Germinal center (tissue), 1 donor: Measurements from ENCODE around the gene CXorf66.
"Not testable (repeated sequence)": the region's sequence is repeated elsewhere in the genome, so short reads cannot be mapped to it uniquely, and the experiment has no call there.

Experiments
- DNase-seq: peaks from one replicate; pipeline ENCODE4 v3.0.0; 2012; ENCODE audit warnings: mixed read lengths, low spot score

CXorf66 gene

DNA sequence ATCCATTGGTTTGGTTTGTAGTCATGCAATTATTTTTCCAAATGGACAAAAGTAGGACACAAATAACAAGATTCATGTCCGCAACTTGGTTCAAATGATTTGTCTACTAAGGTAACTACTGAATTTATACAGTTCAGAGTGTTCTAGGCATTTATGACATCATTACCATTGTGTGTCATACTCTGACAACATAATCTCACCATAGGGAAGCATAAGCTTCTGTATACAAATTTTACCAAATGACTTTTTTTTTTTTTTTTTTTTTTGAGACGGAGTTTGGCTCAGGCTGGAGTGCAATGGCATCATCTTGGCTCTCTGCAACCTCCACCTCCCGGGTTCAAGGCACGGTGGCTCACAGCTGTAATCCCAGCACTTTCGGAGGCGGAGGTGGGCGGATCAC lies at the start of gene CXorf66:
CXorf66 (minus strand) TSS at position 101 of the 400 bp plus-strand sequence; CDS start at position 76, 25 bp downstream.
- DNase-seq, result no peak

GRCh38 chrX:139982856-139983255 lies 17.5 kb upstream of the CXorf66 start:
- no peak for DNase-seq

DNA sequence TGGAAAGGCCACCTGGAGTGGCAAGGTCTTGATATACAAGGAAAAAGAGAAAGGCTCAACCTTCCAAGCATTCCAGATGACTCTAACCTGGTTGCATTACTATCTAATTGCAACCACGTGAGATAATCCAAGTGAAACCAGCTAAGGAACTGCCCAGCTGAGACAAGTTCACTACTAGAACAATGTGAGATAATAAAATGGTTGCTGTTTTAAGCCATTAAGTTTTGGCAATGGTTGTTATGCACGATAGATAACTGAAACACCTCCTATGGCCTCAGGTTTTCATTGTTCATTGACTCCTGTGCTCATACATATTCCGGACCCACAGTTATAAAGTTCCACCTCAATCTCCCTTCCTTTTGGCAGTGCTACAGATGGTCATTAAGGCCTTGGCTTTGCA lies 9.2 kb upstream of the CXorf66 start:
- no peak for DNase-seq

DNA sequence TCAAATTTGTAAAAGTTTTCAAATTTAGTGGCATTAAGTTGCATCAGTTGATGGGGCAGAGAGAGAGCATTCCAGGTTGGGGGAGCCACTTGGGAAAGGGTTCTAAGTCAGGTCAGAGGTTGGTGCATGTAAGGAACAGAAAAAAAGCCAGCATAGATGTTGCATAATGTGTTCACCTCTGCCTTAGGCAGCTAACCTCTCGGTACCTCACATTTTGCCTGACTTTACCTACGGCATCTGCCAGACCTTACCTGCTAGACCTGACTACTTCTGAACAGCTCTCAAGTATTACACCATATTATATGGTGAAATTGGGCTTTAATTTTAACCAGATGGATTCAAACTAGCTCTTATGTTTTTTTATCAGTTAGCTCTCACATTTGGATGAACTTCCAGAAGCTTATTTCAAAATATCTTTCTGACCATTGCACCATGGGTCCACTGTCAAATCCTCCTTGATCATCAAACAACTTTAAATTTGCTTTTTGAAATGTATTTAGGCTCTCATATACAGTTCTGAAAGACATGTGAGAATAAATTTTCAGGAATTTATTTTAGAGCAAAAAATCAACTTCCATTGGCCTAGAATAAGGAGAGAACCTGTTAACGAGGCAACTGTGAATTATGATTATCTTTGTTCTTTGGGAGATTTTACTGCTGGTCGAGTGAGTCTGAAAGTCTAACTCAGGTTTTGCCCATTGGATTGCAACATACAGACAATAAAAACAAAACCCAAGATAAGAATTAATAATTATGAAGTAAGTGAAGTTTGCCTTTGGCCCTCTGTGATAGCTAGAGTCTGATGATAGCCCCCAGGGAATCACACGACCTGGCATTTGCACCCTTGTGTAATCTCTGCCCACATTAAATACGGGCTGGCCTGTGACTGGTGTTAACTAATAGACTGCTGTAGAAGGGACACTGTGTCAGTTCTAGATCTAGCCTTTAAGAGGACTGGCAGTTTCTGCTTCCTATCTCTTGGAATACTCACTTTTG lies 7.6 kb upstream of the CXorf66 start:
- DNase-seq, result no peak

GRCh38 chrX:139972113-139972512 lies 6.8 kb upstream of the CXorf66 start:
- DNase-seq, result no peak

DNA sequence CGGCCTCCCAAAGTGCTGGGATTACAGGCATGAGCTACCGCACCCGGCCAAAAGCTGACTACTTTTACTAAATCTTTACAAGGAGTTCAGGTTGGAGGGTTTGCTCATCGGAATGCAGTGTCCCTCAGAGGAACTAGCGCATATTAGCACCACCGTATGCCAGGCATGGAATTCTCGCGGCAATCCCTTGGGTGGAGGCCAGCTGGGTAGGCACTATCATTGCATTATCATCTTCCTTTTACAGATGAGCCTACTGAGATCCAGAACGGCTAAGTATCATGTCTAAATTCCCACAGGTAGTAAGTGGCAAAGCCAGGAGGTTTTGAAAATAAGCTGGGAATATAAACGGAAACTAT lies 6.1 kb upstream of the CXorf66 start:
- no peak for DNase-seq

- no peak for DNase-seq
Measured at GRCh38 chrX:139969286-139969685, 4.0 kb upstream of the CXorf66 start.

- no peak for DNase-seq
Measured at GRCh38 chrX:139967750-139968149, 2.4 kb upstream of the CXorf66 start.

- DNase-seq, result peak; percentile 6
Measured at GRCh38 chrX:139967300-139967699, 2.0 kb upstream of the CXorf66 start.

- DNase-seq, result not testable (repeated sequence)
Measured at GRCh38 chrX:139966159-139966558, 838 bp upstream of the CXorf66 start.

- DNase-seq, result not testable (repeated sequence)
Measured at GRCh38 chrX:139961091-139961490, 4.2 kb downstream of the CXorf66 start.

DNA sequence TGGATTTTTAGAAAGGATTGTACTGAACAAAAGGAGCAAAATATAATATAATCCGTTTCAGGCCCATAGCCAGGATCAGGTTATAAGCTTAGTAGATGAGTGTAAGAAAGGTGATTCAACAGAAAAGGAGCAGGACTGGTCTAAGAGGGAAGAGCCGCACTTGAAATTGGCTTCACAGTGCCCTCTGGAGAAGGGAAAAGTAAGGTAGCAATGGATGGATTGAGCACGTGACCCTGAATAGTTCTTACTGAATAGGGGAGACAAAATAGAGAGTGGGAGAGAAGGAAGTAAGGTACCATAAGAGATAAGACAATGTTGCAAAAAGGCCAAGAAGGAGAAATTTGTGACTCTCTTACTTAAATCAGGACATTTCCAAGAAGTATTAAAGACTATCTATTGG lies 15.6 kb downstream of the CXorf66 start:
- no peak for DNase-seq

DNA sequence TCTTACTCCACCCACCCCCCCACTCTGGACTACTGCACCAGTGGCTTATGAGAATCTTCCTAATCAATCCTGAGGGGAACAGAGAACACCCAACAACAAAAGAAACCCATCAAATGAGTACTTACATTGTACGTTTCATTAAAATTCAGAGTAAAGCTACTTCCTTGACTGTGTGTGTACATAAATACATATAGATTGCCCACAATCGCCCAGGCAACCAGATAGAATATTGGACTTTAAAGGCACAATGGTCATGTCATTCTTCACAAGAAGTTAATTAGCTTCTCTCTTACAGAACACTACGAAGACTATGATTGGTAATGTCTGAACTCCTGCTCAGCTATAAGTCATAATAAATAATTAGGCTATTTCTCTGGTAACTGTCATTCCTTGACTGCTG lies 20.2 kb downstream of the CXorf66 start:
- DNase-seq, result no peak

DNA sequence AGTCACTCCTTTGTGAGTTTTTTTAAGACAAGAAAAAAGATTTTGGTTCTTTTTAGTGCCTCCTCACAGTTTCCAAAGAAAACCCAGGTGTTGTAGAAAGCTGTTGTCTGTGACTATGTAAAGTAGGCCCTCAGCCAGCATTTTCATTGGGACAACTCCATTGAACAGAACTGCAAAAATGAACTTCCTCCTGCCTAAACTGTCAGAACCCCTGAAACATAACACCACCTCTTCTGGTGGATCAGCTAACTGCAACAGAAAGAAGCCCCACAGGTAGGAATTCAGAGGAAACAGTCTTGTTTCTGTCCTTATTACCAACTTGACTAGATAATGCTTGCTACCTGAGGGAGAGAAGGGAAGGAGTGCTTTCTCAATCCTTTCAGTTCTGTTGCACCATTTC lies 29.1 kb downstream of the CXorf66 start:
- DNase-seq, result peak; percentile 6

GRCh38 chrX:139933904-139934303 lies 31.4 kb downstream of the CXorf66 start:
- DNase-seq, result no peak

DNA sequence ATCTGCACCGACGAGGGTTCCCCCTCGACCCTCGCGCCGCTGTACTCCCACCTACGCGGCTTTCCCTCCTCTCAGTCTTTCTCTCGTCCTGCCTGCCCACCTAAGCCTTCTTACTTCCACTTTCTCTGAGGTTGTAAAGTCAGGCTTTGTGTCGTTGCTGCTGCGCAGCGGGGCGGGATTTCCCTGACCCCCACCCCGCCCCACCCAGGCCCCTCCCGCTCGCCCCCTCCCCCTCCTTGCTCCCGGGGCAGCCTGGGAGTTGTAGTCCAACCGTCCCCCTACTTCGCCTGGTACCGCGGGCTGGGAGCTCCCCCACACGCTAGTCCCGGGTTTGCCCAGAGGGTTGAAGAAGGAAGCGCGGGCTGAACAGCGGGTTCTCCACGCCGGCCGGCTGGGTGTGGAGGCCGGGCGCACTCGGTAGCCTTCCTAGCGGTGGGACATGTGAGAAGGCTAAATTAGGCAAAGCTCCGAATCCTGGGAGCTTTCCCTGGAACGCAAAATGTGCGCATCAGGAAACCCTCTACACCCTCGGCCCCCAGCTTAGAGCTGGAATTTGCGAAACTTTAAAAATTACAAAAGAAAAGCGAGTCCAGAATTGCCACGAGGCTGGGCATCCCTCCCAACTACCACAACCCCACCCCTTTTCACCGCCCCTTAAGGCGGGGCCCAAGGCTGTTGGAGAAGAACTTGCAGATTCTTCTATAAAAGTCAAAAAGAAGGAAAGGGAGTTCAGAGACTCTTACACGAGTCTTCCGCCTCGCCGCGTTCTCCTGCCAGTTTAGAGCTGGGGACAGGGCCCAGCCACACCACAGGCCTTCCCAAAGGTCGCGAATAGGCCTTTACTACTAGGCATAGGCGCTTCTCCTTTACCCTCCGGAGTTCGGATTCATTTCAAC lies 32.2 kb downstream of the CXorf66 start, which contains the start of gene ATP11C:
ATP11C (minus strand) TSS at position 153 of the 896 bp plus-strand sequence. CDS start 1,011 bp downstream, outside the sequence.
- peak; percentile 81 for DNase-seq

DNA sequence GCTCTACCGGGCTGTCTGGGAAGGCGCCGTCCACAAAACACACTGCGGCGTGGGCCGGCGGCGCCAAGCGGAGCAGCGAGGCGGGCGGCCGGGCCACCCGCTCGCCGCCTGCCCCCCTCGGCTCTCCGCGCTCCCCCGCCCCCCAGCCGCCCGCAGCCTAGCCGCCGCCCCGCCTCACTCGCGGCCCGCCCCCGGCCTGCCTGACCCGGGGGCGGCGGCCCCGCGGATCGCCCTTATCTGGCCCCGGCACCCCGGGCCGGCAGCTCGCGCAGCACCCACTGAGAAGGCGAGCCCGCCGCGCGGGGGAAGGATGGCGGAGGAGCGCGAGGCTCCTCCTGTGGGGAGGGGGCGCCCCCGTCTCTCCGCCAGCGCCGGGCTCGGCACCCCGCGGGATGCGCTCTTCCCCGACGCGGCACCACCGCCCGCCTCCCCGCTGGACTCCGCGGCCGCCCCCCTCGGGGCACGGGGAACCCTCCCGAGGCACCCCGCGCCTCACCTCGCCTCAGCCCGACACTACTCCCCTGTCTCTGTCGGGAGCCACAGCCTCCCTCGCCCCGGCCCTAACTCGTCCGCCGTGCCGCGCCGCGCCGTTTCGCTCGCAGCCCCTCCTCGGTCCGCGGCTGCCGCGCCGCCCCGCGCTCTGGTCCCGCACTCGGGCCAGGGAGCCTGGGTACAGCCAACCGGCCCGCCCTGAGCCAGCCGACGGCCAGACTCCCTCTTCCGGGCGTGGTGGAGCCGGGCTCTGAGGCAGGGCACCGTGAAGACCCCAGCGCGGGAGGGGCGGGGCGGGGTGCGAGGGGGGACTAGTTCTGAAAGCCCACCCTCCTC lies 33.0 kb downstream of the CXorf66 start:
- peak; percentile 47 for DNase-seq

GRCh38 chrX:139931646-139932072 lies 33.7 kb downstream of the CXorf66 start:
- DNase-seq, result no peak

DNA sequence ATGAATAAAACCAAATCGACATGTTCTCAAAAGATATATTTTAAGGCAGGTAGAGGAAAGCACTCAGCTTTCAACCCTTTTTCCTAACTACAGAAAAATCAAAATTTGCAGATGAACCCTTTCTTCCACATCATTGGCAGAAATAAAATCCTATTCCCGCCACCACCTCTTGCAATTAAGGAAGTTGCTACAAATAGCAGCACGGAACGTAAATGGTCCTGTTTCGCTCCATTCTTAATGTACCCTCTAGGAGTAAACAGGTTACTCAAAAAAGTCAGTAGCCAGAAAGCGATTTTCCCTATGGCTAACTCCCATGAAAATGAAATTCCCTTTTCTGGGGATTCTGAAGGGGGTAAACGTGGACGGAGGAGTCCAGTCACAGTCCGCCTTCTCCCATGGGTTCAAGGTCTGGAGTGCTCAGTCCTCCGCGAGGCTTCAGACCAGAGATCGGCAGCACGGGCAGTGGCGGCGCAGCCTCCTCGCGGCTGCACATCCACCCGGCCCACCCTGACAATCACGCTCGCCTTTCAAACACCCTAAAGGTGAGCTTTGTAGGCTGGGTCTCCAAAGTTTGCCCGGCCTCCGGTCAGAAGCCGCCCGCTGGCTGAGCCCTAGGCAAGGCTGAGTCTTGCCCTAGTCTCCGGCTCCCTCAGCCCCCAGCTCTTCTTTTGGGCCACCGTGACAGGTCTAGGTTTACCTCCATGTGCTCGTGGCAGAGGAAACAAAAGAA lies 34.2 kb downstream of the CXorf66 start:
- DNase-seq, result peak; percentile 15

DNA sequence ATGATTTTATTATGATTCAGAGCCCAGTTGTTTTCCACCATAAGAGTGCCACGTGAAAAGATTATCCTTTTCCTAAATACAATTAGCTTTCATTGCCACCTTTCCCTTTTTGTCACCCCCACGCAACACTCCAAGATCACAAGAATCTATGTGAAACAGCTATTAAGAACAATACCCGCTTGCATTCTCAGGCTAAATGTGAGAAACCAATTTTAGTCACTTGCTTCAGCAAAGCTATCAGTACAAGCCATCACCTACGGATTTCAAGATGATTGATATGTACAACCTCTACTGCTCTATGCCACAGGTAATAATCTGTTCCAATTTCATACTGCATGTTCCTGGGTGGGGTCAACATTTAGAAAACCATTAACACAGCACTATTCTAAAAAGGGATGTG lies 34.9 kb downstream of the CXorf66 start:
- DNase-seq, result no peak

GRCh38 chrX:139929876-139930275 lies 35.4 kb downstream of the CXorf66 start:
- DNase-seq, result no peak
